K562 (cell line): Measurements from ENCODE around the gene ITPR1. TPM values are rescaled to one million over a fixed set of nuclear protein-coding genes. Genes with fewer than 3 reads are reported as not detected.

Source experiments
- ATAC-seq: fragments of 200-7000 bp; cut with Tn5 transposase; 3 replicates; pipeline ENCODE4 v1.9.1; 2020; ENCODE audit warnings: moderate library complexity
- BruUV-seq: library from RNA; stranded (reverse); fragments of 400-500 nt; replicated peaks from 2 replicates; lab custom pipeline; 2021; lab: Mats Ljungman, UMichigan
- CTCF ChIA-PET: fragments of 300-600 bp; formaldehyde crosslinking; extraction: SDS; loops from one replicate; lab custom pipeline; 2021; ENCODE audit warnings: low intra/inter-chr PET ratio; lab: Yijun Ruan, JAX
- POLR2A ChIA-PET: fragments of 300-600, 350-650 bp; sonication (Branson Sonifier 250); formaldehyde crosslinking; extraction: SDS; loops from one replicate; lab custom pipeline; 2021; ENCODE audit warnings: antibody characterized with exemption, inconsistent platforms; lab: Yijun Ruan, JAX
- DNase-seq, 4 experiments: peaks; one replicate each; pipeline versions ENCODE4 v3.0.0 to v3.0.0-alpha.2; 2011 to 2018; ENCODE audit warnings: low spot score in 3 of 4, mixed read lengths in 3 of 4; ENCODE audit errors: extremely low read depth in 1 of 4
- FAIRE-seq: peaks from 2 replicates; lab custom pipeline; 2011; peaks lifted over from hg19 to GRCh38; lab: Jason Lieb, UNC
- H2AFZ ChIP-seq: 2 replicates; pipeline ENCODE4 v1.6.0; 2011; ENCODE audit warnings: low read depth, low read length, control low read depth, inconsistent platforms
- H3K27ac ChIP-seq: fragments of 200-600 bp; 3 replicates; pipeline ENCODE4 v1.8.0; 2011; ENCODE audit warnings: low read depth, mild to moderate bottlenecking, control low read depth, inconsistent platforms, low read length, moderate library complexity, mixed read lengths; ENCODE audit errors: extremely low read depth
- H3K27me3 ChIP-seq, 2 experiments: fragments of 300-600 bp in 1 of 2; 2 replicates in 1 of 2; 3 replicates in 1 of 2; pipeline versions ENCODE4 v1.6.0 to v1.8.0; 2011; ENCODE audit warnings: inconsistent platforms in 2 of 2, low read length in 2 of 2, mild to moderate bottlenecking in 1 of 2, mixed read lengths in 1 of 2, moderate library complexity in 1 of 2; ENCODE audit not compliant: control insufficient read depth in 2 of 2, insufficient read depth in 2 of 2
- H3K36me3 ChIP-seq: fragments of 300-600 bp; 3 replicates; pipeline ENCODE4 v1.8.0; 2011; ENCODE audit warnings: mild to moderate bottlenecking, low read length, inconsistent platforms; ENCODE audit not compliant: control insufficient read depth, insufficient read depth
- H3K4me1 ChIP-seq, 2 experiments: fragments of 200-600 bp in 1 of 2; replicated peaks in 1 of 2; 2 replicates in 1 of 2; 3 replicates in 1 of 2; pipeline versions ENCODE4 v1.5.1 to v1.8.0; 2011; ENCODE audit warnings: inconsistent platforms in 2 of 2, low read length in 2 of 2, mild to moderate bottlenecking in 1 of 2, mixed read lengths in 1 of 2, moderate library complexity in 1 of 2; ENCODE audit not compliant: control insufficient read depth in 2 of 2, insufficient read depth in 2 of 2
- H3K4me2 ChIP-seq: 2 replicates; pipeline ENCODE4 v1.6.1; 2011; ENCODE audit warnings: low read length, control low read depth, inconsistent platforms, mixed read lengths; ENCODE audit not compliant: insufficient read depth
- H3K4me3 ChIP-seq: fragments of 200-600 bp; sonication (generic), shearing (Covaris generic); 2 replicates; pipeline ENCODE4 v1.5.1; 2016; ENCODE audit warnings: control low read depth, inconsistent platforms
- H3K79me2 ChIP-seq: fragments of 200-600 bp; 3 replicates; pipeline ENCODE4 v1.8.0; 2011; ENCODE audit warnings: low read length, inconsistent platforms; ENCODE audit not compliant: control insufficient read depth, insufficient read depth
- H3K9ac ChIP-seq, 2 experiments: 2 replicates each; pipeline versions ENCODE4 v1.6.0 to v1.6.1; 2011; ENCODE audit warnings: low read depth in 2 of 2, low read length in 2 of 2, control low read depth in 1 of 2, inconsistent platforms in 1 of 2, mild to moderate bottlenecking in 1 of 2, mixed read lengths in 1 of 2; ENCODE audit not compliant: insufficient read depth in 1 of 2
- H3K9me1 ChIP-seq: one replicate; pipeline ENCODE4 v1.6.0; 2011; ENCODE audit warnings: inconsistent platforms, mild to moderate bottlenecking, low read length, moderate library complexity; ENCODE audit not compliant: control insufficient read depth, insufficient read depth
- H3K9me3 ChIP-seq: replicated peaks from 2 replicates; pipeline ENCODE4 v1.5.1; 2011; ENCODE audit warnings: low read depth, low read length, inconsistent platforms; ENCODE audit not compliant: control insufficient read depth, insufficient read depth
- H4K20me1 ChIP-seq: replicated peaks from 2 replicates; pipeline ENCODE4 v1.6.1; 2011; ENCODE audit warnings: low read length, inconsistent platforms, mixed read lengths; ENCODE audit not compliant: control insufficient read depth, insufficient read depth
- ARID2 ChIP-seq: fragments of 450-650 bp; IDR thresholded peaks from 2 replicates; pipeline ENCODE4 v1.6.1; 2017; ENCODE audit warnings: antibody characterized with exemption, mild to moderate bottlenecking
- ATF3 ChIP-seq, 2 experiments: fragments of 450-650 bp in 1 of 2; sonication (generic) in 1 of 2; formaldehyde crosslinking in 1 of 2; IDR thresholded peaks in 1 of 2; conservative IDR thresholded peaks in 1 of 2; 2 replicates each; pipeline versions ENCODE4 v1.6.1 to v1.8.1; 2016 to 2023; ENCODE audit warnings: mild to moderate bottlenecking in 2 of 2, moderate library complexity in 2 of 2, inconsistent platforms in 1 of 2, missing genetic modification reagents in 1 of 2
- CC2D1A ChIP-seq: fragments of 450-650 bp; IDR thresholded peaks from 2 replicates; pipeline ENCODE4 v1.6.1; 2017; ENCODE audit warnings: mild to moderate bottlenecking
- ESRRA ChIP-seq: fragments of 450-650 bp; IDR thresholded peaks from 2 replicates; pipeline ENCODE4 v1.6.1; 2014; ENCODE audit warnings: low read depth, mild to moderate bottlenecking, moderate library complexity, borderline replicate concordance
- ESRRB ChIP-seq: fragments of 250-450 bp; sonication (Bioruptor Pico); IDR thresholded peaks from 2 replicates; pipeline ENCODE4 v1.5.0; 2020; ENCODE audit warnings: mild to moderate bottlenecking, moderate library complexity, borderline replicate concordance
- HDAC2 ChIP-seq: fragments of 450-650 bp; IDR thresholded peaks from 2 replicates; pipeline ENCODE4 v1.6.1; 2016; ENCODE audit warnings: mild to moderate bottlenecking
- NBN ChIP-seq: fragments of 450-650 bp; IDR thresholded peaks from 2 replicates; pipeline ENCODE4 v1.6.1; 2016; ENCODE audit warnings: low read depth, mild to moderate bottlenecking
- REST ChIP-seq, 2 experiments: fragments of 450-650 bp; formaldehyde crosslinking in 1 of 2; IDR thresholded peaks; 2 replicates each; pipeline versions ENCODE4 v1.4.0 to v1.6.1; 2014 to 2020; ENCODE audit warnings: mild to moderate bottlenecking in 2 of 2, borderline replicate concordance in 1 of 2, low read depth in 1 of 2
- SMARCC2 ChIP-seq: fragments of 450-650 bp; IDR thresholded peaks from 2 replicates; pipeline ENCODE4 v1.6.1; 2017; ENCODE audit warnings: antibody characterized with exemption, moderate library complexity, mild to moderate bottlenecking, low read depth
- TBL1XR1 ChIP-seq, 2 experiments: IDR thresholded peaks; 2 replicates each; pipeline ENCODE4 v1.6.1; 2012; ENCODE audit warnings: improper control_type of control experiment in 2 of 2, low read length in 2 of 2, mild to moderate bottlenecking in 1 of 2
- XRCC3 ChIP-seq: fragments of 450-650 bp; IDR thresholded peaks from 2 replicates; pipeline ENCODE4 v1.6.1; 2017; ENCODE audit warnings: mild to moderate bottlenecking, moderate library complexity
- ZNF121 ChIP-seq: sonication (generic); formaldehyde crosslinking; conservative IDR thresholded peaks from 2 replicates; pipeline ENCODE4 v1.8.0; 2022; ENCODE audit warnings: missing genetic modification reagents
- WGBS: fragments of 100-300 bp; shearing (Covaris generic); methylation state at CpG from one replicate; pipeline ENCODE4 v1.1.6; 2016; ENCODE audit warnings: low coverage, mixed read lengths; ENCODE audit not compliant: insufficient coverage; ENCODE audit errors: missing lambda C conversion rate; 5-methylcytosine and 5-hydroxymethylcytosine counted together
- in situ Hi-C: fragments of 300-500 bp; cut with MboI; formaldehyde crosslinking; loops from 4 replicates; pipeline ENCODE4 v1.15.0; 2018; ENCODE audit warnings: inconsistent platforms, mixed read lengths
- intact Hi-C: fragments of 100-400 bp; cut with micrococcal nuclease; formaldehyde crosslinking; loops from 2 replicates; pipeline ENCODE4 v1.14.2; 2022
- polyA plus RNA-seq, 8 experiments: library from polyadenylated mRNA; depleted of rRNA in 4 of 8; stranded (reverse) in 5 of 8; unstranded in 3 of 8; fragments of >200 nt; fragmentation: Nextera tagmentation in 2 of 8; fragmentation: Illumina TruSeq in 1 of 8; extraction: Ambion mirVana in 2 of 8; extraction: Trizol in 1 of 8; gene quantifications; 2 replicates each; pipeline versions ENCODE4 v1.2.1 to v1.2.3, GENCODE V29; 2011 to 2014; ENCODE audit warnings: inconsistent platforms in 1 of 8, missing spikeins in 1 of 8
- total RNA-seq, 7 experiments: library from RNA; depleted of rRNA in 6 of 7; stranded (reverse); fragments of >200 nt in 6 of 7; fragmentation: Illumina TruSeq in 2 of 7; extraction: Trizol in 2 of 7; gene quantifications; 2 replicates each; pipeline versions ENCODE4 v1.2.1 to v1.2.3, GENCODE V29; 2011 to 2021; ENCODE audit warnings: low replicate concordance in 1 of 7

The ITPR1 gene
- total and polyA plus RNA-seq, 9 of the 15 experiments (the other 6 are each of a cell fraction or from before 2014, with no cell fraction given): 22.4 to 40.0 (median 27.4) TPM

- Histone ChIP-seq H3K27ac (no peak overlapping the region), H3K4me1 (peaks cover 3 to 9% of the 10 kb centered on the region in 2 experiments; a peak in 2 of 5 replicates), H4K20me1 (no peaks in the 10 kb centered on the region), H3K79me2 (no peaks in the 10 kb centered on the region), H3K9me1 (no peaks in the 10 kb centered on the region), H3K36me3 (no peaks in the 10 kb centered on the region), H3K9me3 (no peaks in the 10 kb centered on the region), H3K27me3 (no peaks in the 10 kb centered on the region; a peak in 1 of 5 replicates), H3K4me3 (no peak overlapping the region), H3K9ac (no peak overlapping the region), H3K4me2 (no peak overlapping the region), H2AFZ (no peak overlapping the region)
- no TSS peak for BruUV-seq
- DNase-seq (peak in 2 of 4 experiments; percentile 52 to 57), FAIRE-seq (peak; percentile 52), ATAC-seq (peak; percentile 90)
- CTCF ChIA-PET: interaction anchor here (0.7 to 2.2 kb wide), 2 partner anchors 221 kb away, joined by 5 to 7 read pairs; no protein-coding TSS in a partner anchor
- WGBS: 36% methylated on average over 1 of the region's 1 CpG
- in situ Hi-C loops: no loop called here
- intact Hi-C loops: loop anchor here (1.0 kb wide), 2 partner anchors 77 to 221 kb away; no protein-coding TSS in a partner anchor
- POLR2A ChIA-PET: interaction anchor here (0.5 to 1.5 kb wide), 6 partner anchors 8 to 260 kb away, joined by 3 to 5 read pairs (median 3); partner anchors contain the start of gene ITPR1
- no peak for TF ChIP-seq SMARCC2
- no peak for TF ChIP-seq ESRRB (CRISPR knock-in tag)
- TF ChIP-seq REST (IDR thresholded peaks at IDR 0.05; ENCODE audit: borderline replicate concordance): peak; percentile 69
- no peak for TF ChIP-seq REST (CRISPR knock-in tag; IDR thresholded peaks at IDR 0.05; ENCODE audit: low read depth)
- no peak for TF ChIP-seq TBL1XR1 (IDR thresholded peaks at IDR 0.05; ENCODE audit: low read length in 2 of 2)
- peak; percentile 45; the same call in 1 of the 2 replicates for TF ChIP-seq CC2D1A
- peak; percentile 36; the same call in 1 of the 2 replicates for TF ChIP-seq ARID2
- TF ChIP-seq ZNF121: no peak
- TF ChIP-seq ATF3 (IDR thresholded peaks at IDR 0.05): peak; percentile 88
- TF ChIP-seq ATF3 (CRISPR knock-in tag; conservative IDR thresholded peaks at IDR 0.05): no peak
- TF ChIP-seq HDAC2: 0 out of 2 replicates have a peak, but pooled peaks have one; percentile 45
- TF ChIP-seq XRCC3: no peak
- 0 out of 2 replicates have a peak, but pooled peaks have one; percentile 41 for TF ChIP-seq NBN
- TF ChIP-seq ESRRA: 0 out of 2 replicates have a peak, but pooled peaks have one; percentile 10
Observed at GRCh38 chr3:4571690-4572334, 78.7 kb downstream of the ITPR1 start.
